Stimulated activated CD4-positive, alpha-beta T cell treated with anti-CD3 and anti-CD28 coated beads, TNF-alpha, amount 100 ng/mL, for 4 hours (primary cell): Measurements from ENCODE around the gene OTOGL.
"Not testable (repeated sequence)": the region's sequence is repeated elsewhere in the genome, so short reads cannot be mapped to it uniquely, and the experiment has no call there.

ENCODE experiments used
- DNase-seq, 3 experiments: peaks; one replicate each; pipeline ENCODE4 v3.0.0-alpha.2; 2020; ENCODE audit warnings: low read depth in 3 of 3

Gene OTOGL

GRCh38 chr12:80186727-80187217, 87.4 kb downstream of the OTOGL start:
- DNase-seq = no peak

- no peak for DNase-seq
Measured at GRCh38 chr12:80187660-80188090, 88.3 kb downstream of the OTOGL start.

DNA sequence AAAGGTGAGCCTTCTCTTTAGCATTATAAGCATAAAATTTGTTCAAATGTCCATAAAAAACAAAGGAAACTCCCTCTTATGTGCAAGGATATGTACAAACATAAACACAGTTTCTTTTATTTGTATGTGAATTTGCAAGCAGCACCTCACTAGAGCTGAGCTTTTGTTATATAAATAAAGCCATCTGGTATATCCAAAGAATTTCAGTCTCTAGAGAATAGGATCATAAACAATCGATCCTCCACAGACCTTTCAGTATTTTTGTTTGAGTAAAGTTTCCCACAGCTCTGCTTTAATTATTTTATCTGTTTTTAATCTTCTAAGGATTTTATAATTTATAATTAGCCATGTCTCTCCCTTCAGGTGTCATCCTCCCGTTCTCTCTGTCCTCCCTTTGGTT, 89.2 kb downstream of the OTOGL start:
- no peak for DNase-seq

GRCh38 chr12:80189241-80189640, 89.9 kb downstream of the OTOGL start:
- DNase-seq = no peak

GRCh38 chr12:80190001-80190400, 90.7 kb downstream of the OTOGL start:
- no peak for DNase-seq

DNA sequence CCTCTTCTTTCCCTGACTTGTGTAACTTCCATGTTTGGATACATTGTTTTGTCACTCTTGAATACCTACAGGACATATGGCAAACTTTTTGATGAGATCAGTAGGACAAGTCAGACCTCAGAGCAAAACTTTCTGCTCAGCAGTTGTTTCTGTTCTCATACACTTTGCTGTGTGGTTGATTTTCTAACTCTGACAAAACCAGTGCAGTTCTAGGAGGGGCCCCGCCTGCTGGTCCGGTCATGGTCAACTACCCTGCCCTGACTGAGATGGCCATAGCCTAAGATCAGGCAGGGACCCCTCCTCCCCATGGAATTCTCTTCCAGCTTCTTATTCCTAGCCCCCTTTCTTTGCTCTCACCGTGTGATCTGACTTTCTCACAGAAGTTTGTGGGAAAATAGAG, 92.8 kb downstream of the OTOGL start:
- DNase-seq = no peak

- no peak for DNase-seq
Measured at GRCh38 chr12:80193865-80194264, 94.5 kb downstream of the OTOGL start.

- DNase-seq = no peak
Measured at GRCh38 chr12:80195074-80195726, 95.9 kb downstream of the OTOGL start.

- DNase-seq = no peak
Measured at GRCh38 chr12:80195737-80196136, 96.4 kb downstream of the OTOGL start.

GRCh38 chr12:80196419-80196818, 97.1 kb downstream of the OTOGL start:
- DNase-seq = no peak

GRCh38 chr12:80198782-80199337, 99.5 kb downstream of the OTOGL start:
- no peak for DNase-seq

GRCh38 chr12:80199931-80200330, 100.6 kb downstream of the OTOGL start:
- DNase-seq = no peak

GRCh38 chr12:80200414-80200813, 101.1 kb downstream of the OTOGL start:
- DNase-seq = no peak

DNA sequence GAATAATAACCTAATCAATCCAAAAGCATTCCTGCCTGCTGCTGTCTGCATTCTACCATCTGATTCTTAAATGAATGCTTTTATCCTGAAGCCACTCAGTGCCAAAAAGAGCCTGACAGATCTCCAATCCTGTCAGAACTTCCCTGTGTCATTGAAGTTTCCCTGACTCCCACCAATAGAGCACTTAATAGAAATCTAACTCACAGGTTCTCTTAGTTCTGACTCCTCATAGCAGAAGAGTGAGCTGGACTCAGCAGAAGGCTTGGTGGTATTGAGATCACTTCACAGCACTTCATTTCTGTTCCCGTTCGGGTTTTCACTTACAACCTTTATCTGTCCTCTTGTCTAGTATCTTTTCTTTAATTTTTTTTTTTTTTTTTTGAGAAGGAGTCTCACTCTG, 102.6 kb downstream of the OTOGL start:
- DNase-seq = no peak

DNA sequence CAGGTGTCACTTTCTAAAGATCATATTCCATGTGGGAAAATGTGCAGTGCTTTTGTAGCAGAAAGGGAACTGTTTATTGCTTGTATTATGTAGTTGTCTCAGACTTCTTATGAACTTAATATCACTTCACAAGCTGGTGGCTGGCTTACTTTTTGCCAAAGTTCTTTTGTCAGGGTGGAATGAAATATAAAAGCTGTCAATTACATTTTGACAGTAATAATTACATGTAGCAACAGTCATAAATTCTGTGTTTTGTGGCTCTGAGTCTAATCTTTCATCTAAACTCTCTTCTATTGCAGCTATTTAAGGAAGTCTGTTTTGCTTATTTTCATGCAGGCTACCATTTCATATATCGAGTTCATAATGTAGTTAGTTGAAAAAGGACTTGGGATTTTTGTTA, 106.6 kb downstream of the OTOGL start:
- no peak for DNase-seq

DNA sequence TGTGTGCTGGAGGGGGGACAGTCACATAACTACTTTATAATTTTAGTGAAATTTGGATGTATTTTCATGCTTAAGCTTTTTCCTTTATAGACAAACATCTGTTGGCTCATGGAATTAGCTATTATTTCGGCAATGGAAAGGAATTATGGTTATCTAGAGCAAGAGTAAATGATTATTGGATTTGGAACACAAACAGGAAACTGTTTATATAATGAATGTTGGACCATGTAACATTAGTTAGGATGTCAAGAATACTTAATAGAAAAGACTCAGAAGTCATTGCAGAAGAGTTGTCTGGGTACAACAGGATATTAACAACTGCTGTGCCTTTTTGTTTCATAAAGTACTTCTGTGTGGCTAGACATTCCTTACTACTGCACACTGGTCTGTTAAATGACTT, 108.7 kb downstream of the OTOGL start:
- DNase-seq = no peak

- DNase-seq = no peak
Measured at GRCh38 chr12:80211671-80212070, 112.3 kb downstream of the OTOGL start.

GRCh38 chr12:80212938-80213645, 113.8 kb downstream of the OTOGL start:
- DNase-seq = no peak

DNA sequence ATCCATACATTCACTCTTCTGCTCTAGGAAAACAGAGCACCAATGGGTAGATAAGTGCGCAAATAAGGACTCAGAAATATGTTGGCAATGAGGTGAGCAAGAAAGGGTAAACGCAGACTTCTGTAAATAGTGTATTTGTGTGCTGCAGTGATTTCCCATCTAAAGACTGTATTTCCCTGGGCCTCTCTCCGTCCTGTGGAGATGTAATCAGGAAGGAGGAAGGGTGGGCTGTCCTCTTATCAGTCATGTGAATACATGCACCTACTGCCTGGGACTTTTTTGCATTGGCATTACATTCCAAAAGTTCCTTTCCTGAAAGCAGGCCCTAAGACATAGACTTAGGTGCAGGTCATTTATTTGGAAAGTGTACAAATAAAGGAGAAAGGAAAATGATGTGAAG, 114.5 kb downstream of the OTOGL start:
- no peak for DNase-seq

- no peak for DNase-seq
Measured at GRCh38 chr12:80217011-80217535, 117.7 kb downstream of the OTOGL start.

DNA sequence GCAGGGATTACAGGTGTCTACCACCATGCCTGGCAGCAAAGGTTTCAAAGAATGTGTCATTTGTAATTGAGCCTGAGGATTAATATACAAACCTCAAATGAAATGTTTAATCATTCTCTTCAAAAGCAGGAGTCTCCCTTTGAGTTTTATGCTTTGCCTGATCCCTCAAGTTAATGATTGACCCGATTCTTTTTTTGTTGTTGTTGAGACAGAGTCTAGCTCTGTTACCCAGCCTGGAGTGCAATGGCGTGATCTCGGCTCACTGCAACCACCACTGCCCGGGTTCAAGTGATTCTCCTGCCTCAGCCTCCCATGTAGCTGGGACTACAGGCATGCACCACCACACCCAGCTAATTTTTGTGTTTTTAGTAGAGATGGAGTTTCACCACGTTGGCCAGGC, 119.6 kb downstream of the OTOGL start:
- not testable (repeated sequence) for DNase-seq

DNA sequence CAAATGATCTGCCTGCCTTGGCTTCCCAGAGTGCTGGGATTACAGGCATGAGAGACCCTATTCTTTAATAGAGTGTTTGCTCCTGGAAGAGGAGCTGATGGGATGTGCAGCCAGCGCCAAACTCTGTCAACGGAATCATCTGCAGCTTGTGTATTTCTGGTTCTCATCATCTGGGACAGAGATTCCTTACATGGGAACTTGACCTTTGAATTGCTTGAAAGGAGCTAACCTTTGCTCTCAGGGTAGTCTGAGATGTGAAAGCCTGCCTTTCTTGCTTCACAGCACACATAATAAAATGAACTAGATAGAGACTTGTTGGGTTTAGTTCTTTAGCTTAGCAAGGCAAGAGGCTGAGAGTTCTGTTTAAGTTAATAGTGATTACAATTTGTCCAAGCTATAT, 120.0 kb downstream of the OTOGL start:
- DNase-seq = no peak

GRCh38 chr12:80222261-80222660, 122.9 kb downstream of the OTOGL start:
- no peak for DNase-seq
